COLO668 (cell line): ENCODE data around the gene SPAG16.

Experiments used
- DNase-seq: peaks from one replicate; lab custom pipeline; 2025; ENCODE audit not compliant: unreplicated experiment; lab: John Stamatoyannopoulos, UW

SPAG16 gene

GRCh38 chr2:214242797-214243196 lies 958.5 kb downstream of the SPAG16 start:
- DNase-seq = no peak

- DNase-seq = no peak
Observed at GRCh38 chr2:214244847-214245246, 960.6 kb downstream of the SPAG16 start.

GRCh38 chr2:214246417-214246816 lies 962.2 kb downstream of the SPAG16 start:
- no peak for DNase-seq

- no peak for DNase-seq
Observed at GRCh38 chr2:214247531-214247930, 963.3 kb downstream of the SPAG16 start.

GRCh38 chr2:214255046-214255445 lies 970.8 kb downstream of the SPAG16 start:
- DNase-seq = no peak

- DNase-seq = no peak
Observed at GRCh38 chr2:214261683-214262082, 977.4 kb downstream of the SPAG16 start.

GRCh38 chr2:214264171-214264570 lies 979.9 kb downstream of the SPAG16 start:
- DNase-seq = no peak

- DNase-seq = no peak
Observed at GRCh38 chr2:214265991-214266489, 981.8 kb downstream of the SPAG16 start.

- DNase-seq = no peak
Observed at GRCh38 chr2:214277880-214278279, 993.6 kb downstream of the SPAG16 start.

- DNase-seq = no peak
Observed at GRCh38 chr2:214286011-214286410, 1001.7 kb downstream of the SPAG16 start.

GRCh38 chr2:214293593-214293992 lies 1009.3 kb downstream of the SPAG16 start:
- DNase-seq = no peak

- DNase-seq = no peak
Observed at GRCh38 chr2:214294426-214294825, 1010.2 kb downstream of the SPAG16 start.

GRCh38 chr2:214297423-214297822 lies 1013.2 kb downstream of the SPAG16 start:
- no peak for DNase-seq

- DNase-seq = no peak
Observed at GRCh38 chr2:214310319-214310718, 1026.1 kb downstream of the SPAG16 start.

GRCh38 chr2:214311031-214311533 lies 1026.8 kb downstream of the SPAG16 start:
- DNase-seq = no peak

- no peak for DNase-seq
Observed at GRCh38 chr2:214311931-214312749, 1027.9 kb downstream of the SPAG16 start.

GRCh38 chr2:214315324-214315723 lies 1031.1 kb downstream of the SPAG16 start:
- DNase-seq = no peak

- no peak for DNase-seq
Observed at GRCh38 chr2:214320211-214320610, 1035.9 kb downstream of the SPAG16 start.

GRCh38 chr2:214322662-214323061 lies 1038.4 kb downstream of the SPAG16 start:
- DNase-seq = no peak

GRCh38 chr2:214325404-214325803 lies 1041.1 kb downstream of the SPAG16 start:
- no peak for DNase-seq

- DNase-seq = no peak
Observed at GRCh38 chr2:214328941-214329340, 1044.7 kb downstream of the SPAG16 start.

GRCh38 chr2:214341646-214342045 lies 1057.4 kb downstream of the SPAG16 start:
- no peak for DNase-seq

- no peak for DNase-seq
Observed at GRCh38 chr2:214358506-214358905, 1074.2 kb downstream of the SPAG16 start.
